HCEC 1CT (cell line): Measurements from ENCODE around the gene SLC30A7.
"Not testable (repeated sequence)": the region's sequence is repeated elsewhere in the genome, so short reads cannot be mapped to it uniquely, and the experiment has no call there.

Source experiments
- DNase-seq: peaks from one replicate; pipeline ENCODE4 v3.0.0-alpha.2; 2017

Gene SLC30A7

GRCh38 chr1:100892554-100892953, 3.3 kb upstream of the SLC30A7 start:
- DNase-seq, result no peak

GRCh38 chr1:100893718-100894117, 2.2 kb upstream of the SLC30A7 start:
- no peak for DNase-seq

- DNase-seq, result peak; percentile 79
These were observed 1.0 kb upstream of the SLC30A7 start, which contains the start of gene EXTL2 for GRCh38 chr1:100894603-100895539. TSS of gene EXTL2 (minus strand) at chr1:100894842. CDS start at chr1:100888757, 6,085 bp downstream.

- peak; percentile 37 for DNase-seq
These were observed 642 bp downstream of the SLC30A7 start for GRCh38 chr1:100896481-100896982.

DNA sequence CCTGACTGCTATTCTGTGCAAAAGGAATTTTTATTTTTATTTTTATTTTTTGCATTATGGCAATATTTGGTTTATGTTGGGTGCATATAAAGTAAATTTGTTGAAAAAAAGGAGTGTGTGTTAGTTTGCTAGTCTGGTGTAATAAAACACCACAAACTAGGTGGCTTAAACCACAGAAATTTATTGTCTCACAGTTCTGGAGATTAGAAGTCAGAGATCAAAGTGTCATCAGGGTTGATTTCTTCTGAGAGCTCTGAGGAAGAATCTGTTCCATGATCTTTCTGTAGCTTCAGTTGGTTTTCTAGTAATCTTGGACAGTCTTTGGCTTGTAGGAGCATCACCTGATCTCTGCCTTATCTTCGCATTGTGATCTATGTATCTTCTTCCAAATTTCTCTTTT, 6.5 kb downstream of the SLC30A7 start:
- DNase-seq, result no peak

DNA sequence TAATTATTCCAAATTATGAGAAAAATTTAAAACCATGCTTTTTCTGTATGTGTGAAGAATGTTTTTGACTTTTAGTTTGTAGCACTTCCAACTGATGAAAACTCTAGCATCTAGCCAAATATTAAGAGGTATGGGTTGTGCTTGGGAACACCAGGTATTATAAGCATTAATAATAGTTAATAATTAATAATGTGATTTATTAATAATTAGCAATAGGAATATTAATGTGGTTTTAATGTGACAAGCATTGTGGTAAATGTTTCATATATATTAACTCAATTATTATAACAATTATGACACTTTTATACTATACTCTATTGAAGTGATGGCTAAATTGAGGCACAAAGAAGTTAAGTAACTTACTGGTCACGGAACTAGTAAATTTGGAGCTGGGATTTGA, 7.9 kb downstream of the SLC30A7 start:
- DNase-seq, result no peak

DNA sequence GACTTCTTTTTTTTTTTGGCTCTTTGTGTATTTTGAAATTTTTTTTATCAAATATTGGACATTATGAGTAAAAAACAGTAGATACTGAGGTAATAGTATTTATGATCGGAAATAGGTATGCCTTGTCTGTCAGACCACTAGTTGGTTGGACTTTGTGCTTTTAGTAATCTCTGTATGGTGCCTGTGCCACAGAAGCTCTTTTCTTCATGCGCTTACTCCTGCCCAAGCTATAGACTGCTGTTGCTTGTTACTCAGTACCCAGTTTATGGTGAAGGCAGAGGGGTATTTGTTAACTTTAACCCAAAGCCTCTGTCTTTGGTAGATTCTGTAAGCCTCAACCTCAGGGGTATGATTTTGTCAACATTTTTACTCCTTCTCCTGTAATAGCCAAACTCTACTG, 8.6 kb downstream of the SLC30A7 start:
- DNase-seq, result no peak

DNA sequence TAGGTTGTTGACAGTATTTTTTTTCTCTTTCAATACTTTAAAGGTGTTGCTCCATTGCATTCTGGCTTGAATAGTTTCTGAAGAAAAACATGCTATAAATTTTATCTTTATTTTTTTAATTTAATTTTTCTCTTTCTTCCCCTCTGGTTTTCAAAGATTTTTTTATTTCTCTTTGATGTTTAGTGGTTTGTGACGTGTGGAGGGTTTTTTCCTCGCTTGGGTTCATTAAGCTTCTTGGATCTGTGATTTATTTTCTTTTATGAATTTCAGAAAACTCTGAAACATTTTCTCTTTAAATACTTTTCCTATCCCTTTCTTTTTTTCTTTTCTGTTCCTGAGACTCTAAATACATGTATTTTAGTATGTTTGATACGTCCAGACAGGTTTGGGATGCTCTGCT, 9.3 kb downstream of the SLC30A7 start:
- DNase-seq, result no peak

DNA sequence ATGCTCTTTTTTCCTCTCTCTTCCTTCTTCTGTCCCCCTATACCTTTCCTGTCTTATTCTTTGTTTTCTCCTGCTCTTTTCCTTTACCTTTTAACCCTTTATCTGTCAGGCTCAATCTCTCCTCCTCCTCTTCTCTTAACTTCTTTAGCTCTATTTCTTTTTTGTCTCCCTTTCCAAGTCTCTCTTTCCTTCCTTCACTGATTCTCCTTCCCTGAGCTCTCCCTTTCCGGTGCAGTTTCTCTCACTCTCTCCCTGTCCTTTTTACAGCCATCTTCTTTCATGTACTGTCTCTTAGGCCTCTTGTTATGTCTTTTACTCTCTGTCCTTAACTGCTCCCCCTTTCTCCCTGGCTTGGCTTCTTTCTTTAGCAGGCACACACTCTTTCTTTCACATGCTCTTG, 12.0 kb downstream of the SLC30A7 start:
- no peak for DNase-seq

DNA sequence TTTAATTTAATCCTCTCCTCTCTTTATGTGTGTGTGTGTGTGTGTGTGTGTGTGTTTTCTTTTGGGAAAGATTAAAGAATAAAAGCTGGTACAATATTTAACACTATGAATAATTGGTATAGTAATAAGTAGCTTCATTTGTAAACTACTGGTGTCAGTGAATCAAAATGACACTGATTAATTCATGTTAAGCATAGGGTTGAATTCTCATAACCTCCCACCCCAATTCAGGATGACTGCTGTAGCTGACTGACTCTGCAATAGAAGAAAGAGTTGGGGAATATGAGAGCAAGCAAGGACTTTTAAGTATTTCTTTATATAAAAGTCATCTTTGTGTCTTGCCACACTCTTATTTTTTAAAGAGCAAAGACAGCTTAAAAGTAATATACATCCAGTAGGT, 13.1 kb downstream of the SLC30A7 start:
- DNase-seq, result no peak

- no peak for DNase-seq
These were observed 16.1 kb downstream of the SLC30A7 start for GRCh38 chr1:100912019-100912418.

GRCh38 chr1:100921110-100921706, 25.3 kb downstream of the SLC30A7 start:
- DNase-seq, result peak; percentile 45

GRCh38 chr1:100924212-100924611, 28.3 kb downstream of the SLC30A7 start:
- DNase-seq, result peak; percentile 62

GRCh38 chr1:100924991-100925390, 29.1 kb downstream of the SLC30A7 start:
- DNase-seq, result no peak

DNA sequence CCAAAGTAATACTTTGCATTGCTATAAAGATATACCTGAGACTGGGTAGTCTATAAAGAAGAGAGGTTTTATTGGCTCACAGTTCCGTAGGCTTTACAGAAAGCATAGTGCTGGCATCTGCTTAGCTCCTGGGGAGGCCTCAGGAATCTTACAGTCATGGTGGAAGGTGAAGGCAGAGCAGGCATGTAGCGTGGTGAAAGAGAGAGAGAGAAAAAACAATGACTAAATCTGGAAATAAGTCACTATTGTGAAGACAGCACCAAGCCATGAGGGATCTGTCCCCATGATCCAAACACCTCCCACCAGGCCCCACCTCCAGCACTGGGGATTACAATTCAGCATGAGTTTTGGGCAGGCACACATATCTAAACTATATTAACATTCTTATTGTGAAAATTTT, 30.4 kb downstream of the SLC30A7 start:
- no peak for DNase-seq

DNA sequence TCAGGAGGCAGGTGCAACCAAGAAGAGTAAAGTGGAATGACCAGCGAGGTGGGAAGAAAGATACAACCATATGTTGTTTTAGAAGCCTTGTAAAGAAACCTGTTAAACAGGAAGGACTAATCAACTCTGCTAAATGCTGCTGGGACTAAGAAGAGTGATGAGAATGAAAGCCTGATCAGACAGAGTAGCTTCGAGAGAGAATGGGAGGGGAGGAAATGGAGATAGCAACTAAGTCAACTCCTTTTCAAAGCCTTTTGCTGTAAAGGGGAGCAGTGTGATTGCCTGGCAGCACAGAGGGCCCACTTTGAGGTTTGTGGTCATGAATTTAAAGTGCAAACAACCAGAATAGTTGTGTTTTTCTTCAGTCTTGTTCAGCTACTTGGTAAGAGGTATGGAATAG, 31.4 kb downstream of the SLC30A7 start:
- no peak for DNase-seq

DNA sequence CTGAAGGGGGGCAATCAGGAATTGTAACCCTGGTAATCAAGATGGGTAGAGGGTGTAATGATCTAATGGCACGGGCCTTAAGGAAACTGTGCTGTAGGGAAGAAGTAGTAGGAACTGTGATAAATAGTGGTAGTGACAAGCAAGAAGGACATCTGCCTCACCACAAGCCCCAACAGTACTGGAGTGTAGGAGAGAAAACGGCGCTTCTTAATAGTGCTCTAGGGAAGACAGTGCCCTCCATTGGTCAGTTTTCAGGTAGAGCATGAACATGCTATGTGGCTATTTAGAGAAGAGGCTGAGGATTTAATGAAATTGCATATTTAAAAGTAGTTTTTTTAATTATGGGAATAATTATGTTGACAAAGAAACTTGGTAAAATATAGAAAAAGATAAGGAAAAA, 32.2 kb downstream of the SLC30A7 start:
- DNase-seq, result peak; percentile 8

GRCh38 chr1:100930494-100930893, 34.6 kb downstream of the SLC30A7 start:
- no peak for DNase-seq

GRCh38 chr1:100931716-100932115, 35.8 kb downstream of the SLC30A7 start:
- no peak for DNase-seq

DNA sequence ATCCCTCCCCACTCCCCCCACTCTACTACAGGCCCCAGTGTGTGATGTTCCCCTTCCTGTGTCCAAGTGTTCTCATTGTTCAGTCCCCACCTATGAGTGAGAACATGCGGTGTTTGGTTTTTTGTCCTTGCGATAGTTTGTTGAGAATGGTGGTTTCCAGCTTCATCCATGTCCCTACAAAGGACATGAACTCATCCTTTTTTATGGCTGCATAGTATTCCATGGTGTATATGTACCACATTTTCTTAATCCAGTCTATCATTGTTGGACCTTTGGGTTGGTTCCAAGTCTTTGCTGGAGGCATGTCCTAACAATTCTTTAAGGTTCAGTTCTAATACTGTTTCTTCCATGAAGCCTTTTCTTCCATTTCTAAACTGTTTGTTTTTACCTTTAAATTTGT, 37.7 kb downstream of the SLC30A7 start:
- not testable (repeated sequence) for DNase-seq

DNA sequence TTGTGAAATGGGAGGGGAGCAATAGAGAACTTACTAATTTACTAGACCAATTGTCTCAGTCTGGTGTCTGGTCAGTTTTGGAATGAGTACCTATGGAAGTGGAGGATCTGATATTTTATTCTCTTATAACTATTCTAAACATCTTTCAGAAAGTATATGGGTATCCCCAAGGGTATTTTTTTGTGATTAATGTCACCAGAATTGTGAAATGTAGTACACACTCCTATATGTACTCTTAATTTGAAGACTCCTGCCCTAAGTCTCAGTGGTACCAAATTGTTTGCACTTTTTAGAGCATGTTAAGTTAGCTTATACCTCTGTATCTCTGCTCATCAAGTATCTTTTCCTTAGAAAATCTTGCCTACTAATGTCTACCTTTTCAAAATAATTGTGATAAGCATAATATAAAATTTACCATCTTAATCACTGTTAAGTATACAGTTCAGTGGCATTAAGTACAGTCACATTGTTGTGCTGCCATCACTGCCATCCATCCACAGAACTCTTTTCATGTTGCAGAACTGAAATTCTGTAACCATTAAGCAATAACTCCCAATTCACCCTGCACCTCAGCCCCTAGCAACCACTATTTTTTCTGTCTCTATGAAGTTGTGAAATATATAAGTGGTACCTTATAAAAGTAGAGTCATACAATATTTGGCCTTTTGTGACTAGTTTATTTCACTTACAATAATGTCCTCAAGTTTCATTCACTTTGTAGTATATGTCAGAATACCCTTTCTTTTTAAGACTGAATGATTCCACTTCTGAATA, 40.5 kb downstream of the SLC30A7 start:
- DNase-seq, result no peak

- no peak for DNase-seq
These were observed 45.2 kb downstream of the SLC30A7 start for GRCh38 chr1:100941098-100941527.

- no peak for DNase-seq
These were observed 45.8 kb downstream of the SLC30A7 start for GRCh38 chr1:100941580-100942216.
